Measurements from ENCODE around the gene FRY. TPM values are rescaled to one million over a fixed set of nuclear protein-coding genes. Genes with fewer than 3 reads are reported as not detected.

Gene FRY
- total and polyA plus RNA-seq, 9 of the 15 experiments (the other 6 are each of a cell fraction or from before 2014, with no cell fraction given): 0.03 to 0.31 (median 0.11) TPM; not detected in 3

- TF ChIP-seq, protein P1, sequence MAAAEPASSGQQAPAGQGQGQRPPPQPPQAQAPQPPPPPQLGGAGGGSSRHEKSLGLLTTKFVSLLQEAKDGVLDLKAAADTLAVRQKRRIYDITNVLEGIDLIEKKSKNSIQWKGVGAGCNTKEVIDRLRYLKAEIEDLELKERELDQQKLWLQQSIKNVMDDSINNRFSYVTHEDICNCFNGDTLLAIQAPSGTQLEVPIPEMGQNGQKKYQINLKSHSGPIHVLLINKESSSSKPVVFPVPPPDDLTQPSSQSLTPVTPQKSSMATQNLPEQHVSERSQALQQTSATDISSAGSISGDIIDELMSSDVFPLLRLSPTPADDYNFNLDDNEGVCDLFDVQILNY (CRISPR knock-in tag; IDR thresholded peaks at IDR 0.05): no peak
- no peak for TF ChIP-seq KAT7 (CRISPR knock-in tag; IDR thresholded peaks at IDR 0.05; ENCODE audit: borderline replicate concordance)
- no peak for TF ChIP-seq FOXJ2 (tag; IDR thresholded peaks at IDR 0.05)
- TF ChIP-seq, protein P2, sequence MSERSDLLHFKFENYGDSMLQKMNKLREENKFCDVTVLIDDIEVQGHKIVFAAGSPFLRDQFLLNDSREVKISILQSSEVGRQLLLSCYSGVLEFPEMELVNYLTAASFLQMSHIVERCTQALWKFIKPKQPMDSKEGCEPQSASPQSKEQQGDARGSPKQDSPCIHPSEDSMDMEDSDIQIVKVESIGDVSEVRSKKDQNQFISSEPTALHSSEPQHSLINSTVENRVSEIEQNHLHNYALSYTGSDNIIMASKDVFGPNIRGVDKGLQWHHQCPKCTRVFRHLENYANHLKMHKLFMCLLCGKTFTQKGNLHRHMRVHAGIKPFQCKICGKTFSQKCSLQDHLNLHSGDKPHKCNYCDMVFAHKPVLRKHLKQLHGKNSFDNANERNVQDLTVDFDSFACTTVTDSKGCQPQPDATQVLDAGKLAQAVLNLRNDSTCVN (CRISPR knock-in tag; IDR thresholded peaks at IDR 0.05): no peak
- TF ChIP-seq POLR3G (IDR thresholded peaks at IDR 0.05; ENCODE audit: extremely low read depth, insufficient read length, insufficient replicate concordance): no peak
- no peak for TF ChIP-seq TARDBP (IDR thresholded peaks at IDR 0.05)
- no peak for TF ChIP-seq FOXA1 (IDR thresholded peaks at IDR 0.05; ENCODE audit: borderline replicate concordance)
- no peak for TF ChIP-seq XRCC4 (IDR thresholded peaks at IDR 0.05; ENCODE audit: extremely low read depth, insufficient read depth, insufficient read length)
- TF ChIP-seq HDAC3 (IDR thresholded peaks at IDR 0.05; ENCODE audit: borderline replicate concordance, partially characterized antibody): no peak
- TF ChIP-seq SAP30 (IDR thresholded peaks at IDR 0.05; ENCODE audit: borderline replicate concordance, insufficient read depth, low read depth, low read length, poor library complexity, severe bottlenecking): no peak
- no peak for TF ChIP-seq NRF1 (conservative IDR thresholded peaks at IDR 0.05 in 1 of 2, IDR thresholded peaks at IDR 0.05 in 1 of 2)
- TF ChIP-seq, protein P3, sequence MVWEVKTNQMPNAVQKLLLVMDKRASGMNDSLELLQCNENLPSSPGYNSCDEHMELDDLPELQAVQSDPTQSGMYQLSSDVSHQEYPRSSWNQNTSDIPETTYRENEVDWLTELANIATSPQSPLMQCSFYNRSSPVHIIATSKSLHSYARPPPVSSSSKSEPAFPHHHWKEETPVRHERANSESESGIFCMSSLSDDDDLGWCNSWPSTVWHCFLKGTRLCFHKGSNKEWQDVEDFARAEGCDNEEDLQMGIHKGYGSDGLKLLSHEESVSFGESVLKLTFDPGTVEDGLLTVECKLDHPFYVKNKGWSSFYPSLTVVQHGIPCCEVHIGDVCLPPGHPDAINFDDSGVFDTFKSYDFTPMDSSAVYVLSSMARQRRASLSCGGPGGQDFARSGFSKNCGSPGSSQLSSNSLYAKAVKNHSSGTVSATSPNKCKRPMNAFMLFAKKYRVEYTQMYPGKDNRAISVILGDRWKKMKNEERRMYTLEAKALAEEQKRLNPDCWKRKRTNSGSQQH (CRISPR knock-in tag; IDR thresholded peaks at IDR 0.05): no peak
These were observed 171.6 kb downstream of the FRY start (continued) for GRCh38 chr13:32203221-32203620.

Measured in K562 (cell line).